Measurements from ENCODE around the gene TTLL5. TPM values are rescaled to one million over a fixed set of nuclear protein-coding genes. Genes with fewer than 3 reads are reported as not detected.

Gene TTLL5
- total and polyA plus RNA-seq, 9 of the 15 experiments (the other 6 are each of a cell fraction or from before 2014, with no cell fraction given), result 4.1 to 18.9 (median 12.6) TPM

GRCh38 chr14:75811872-75812499, 150.9 kb downstream of the TTLL5 start:
- H3K36me3 ChIP-seq (ENCODE audit: control insufficient read depth, insufficient read depth, low read length), result no peaks in the 10 kb centered on the region
- H3K9ac ChIP-seq (ENCODE audit: insufficient read depth in 1 of 2, low read depth in 2 of 2, low read length in 2 of 2), result peak overlapping the region in 1 of 2 experiments; percentile 42; a peak in 1 of 4 replicates
- BruUV-seq (replicated peaks), result no TSS peak
- H3K4me3 ChIP-seq, result no peak overlapping the region
- POLR2A ChIA-PET, result interaction anchor here (0.7 to 1.4 kb wide), 3 partner anchors 9 to 122 kb away, joined by 3 to 5 read pairs (median 3); no protein-coding TSS in a partner anchor
- no peak for DNase-seq (ENCODE audit: extremely low read depth in 1 of 4, low spot score in 3 of 4)
- in situ Hi-C loops (cut with MboI) (no loop called here), intact Hi-C loops (cut with micrococcal nuclease) (no loop called here)
- no peak overlapping the region for H2AFZ ChIP-seq (ENCODE audit: low read depth, low read length)
- H3K27ac ChIP-seq (ENCODE audit: extremely low read depth, low read depth, low read length), result no peak overlapping the region
- H3K9me3 ChIP-seq (replicated peaks; ENCODE audit: control insufficient read depth, insufficient read depth, low read depth, low read length), result no peaks in the 10 kb centered on the region
- no peaks in the 10 kb centered on the region for H3K27me3 ChIP-seq (ENCODE audit: control insufficient read depth in 2 of 2, insufficient read depth in 2 of 2, low read length in 2 of 2)
- H3K4me1 ChIP-seq (replicated peaks in 1 of 2; ENCODE audit: control insufficient read depth in 2 of 2, insufficient read depth in 2 of 2, low read length in 2 of 2), result peaks cover 4 to 6% of the 10 kb centered on the region in 2 experiments; a peak in 2 of 5 replicates
- ATAC-seq, result no peak
- H4K20me1 ChIP-seq (replicated peaks; ENCODE audit: control insufficient read depth, insufficient read depth, low read length), result no peaks in the 10 kb centered on the region
- CTCF ChIA-PET (ENCODE audit: low intra/inter-chr PET ratio), result no interaction called here
- 59% methylated on average over 7 of the region's 7 CpGs for WGBS (ENCODE audit: insufficient coverage, low coverage, missing lambda C conversion rate)
- FAIRE-seq, result no peak
- H3K9me1 ChIP-seq (ENCODE audit: control insufficient read depth, insufficient read depth, low read length), result no peaks in the 10 kb centered on the region
- H3K79me2 ChIP-seq (ENCODE audit: control insufficient read depth, insufficient read depth, low read length), result no peaks in the 10 kb centered on the region
- TF ChIP-seq SNIP1 (IDR thresholded peaks at IDR 0.05; ENCODE audit: low read depth) (no peak), TRIM28 (IDR thresholded peaks at IDR 0.05) (no peak), BRD9 (IDR thresholded peaks at IDR 0.05; ENCODE audit: low read depth, partially characterized antibody) (no peak)
- no peak overlapping the region for H3K4me2 ChIP-seq (ENCODE audit: insufficient read depth, low read length)

- Histone ChIP-seq H3K9ac (ENCODE audit: insufficient read depth in 1 of 2, low read depth in 2 of 2, low read length in 2 of 2) (no peak overlapping the region), H3K4me3 (no peak overlapping the region), H3K9me1 (ENCODE audit: control insufficient read depth, insufficient read depth, low read length) (no peaks in the 10 kb centered on the region), H3K9me3 (replicated peaks; ENCODE audit: control insufficient read depth, insufficient read depth, low read depth, low read length) (no peaks in the 10 kb centered on the region), H3K4me2 (ENCODE audit: insufficient read depth, low read length) (no peak overlapping the region), H3K4me1 (replicated peaks in 1 of 2; ENCODE audit: control insufficient read depth in 2 of 2, insufficient read depth in 2 of 2, low read length in 2 of 2) (peaks cover 4 to 6% of the 10 kb centered on the region in 2 experiments; a peak in 2 of 5 replicates), H3K27me3 (ENCODE audit: control insufficient read depth in 2 of 2, insufficient read depth in 2 of 2, low read length in 2 of 2) (no peaks in the 10 kb centered on the region), H4K20me1 (replicated peaks; ENCODE audit: control insufficient read depth, insufficient read depth, low read length) (no peaks in the 10 kb centered on the region), H2AFZ (ENCODE audit: low read depth, low read length) (no peak overlapping the region), H3K36me3 (ENCODE audit: control insufficient read depth, insufficient read depth, low read length) (no peaks in the 10 kb centered on the region), H3K27ac (ENCODE audit: extremely low read depth, low read depth, low read length) (no peak overlapping the region), H3K79me2 (ENCODE audit: control insufficient read depth, insufficient read depth, low read length) (no peaks in the 10 kb centered on the region)
- WGBS (ENCODE audit: insufficient coverage, low coverage, missing lambda C conversion rate), result 67% methylated on average over 2 of the region's 4 CpGs
- FAIRE-seq, result no peak
- no TSS peak for BruUV-seq (replicated peaks)
- ChIA-PET POLR2A (no interaction called here), CTCF (ENCODE audit: low intra/inter-chr PET ratio) (no interaction called here)
- no peak for ATAC-seq
- intact Hi-C loops (cut with micrococcal nuclease), result no loop called here
- in situ Hi-C loops (cut with MboI), result no loop called here
- DNase-seq (ENCODE audit: extremely low read depth in 1 of 4, low spot score in 3 of 4), result no peak
- TF ChIP-seq KLF13 (tag; IDR thresholded peaks at IDR 0.05; ENCODE audit: borderline replicate concordance, low read depth) (no peak), RBFOX2 (IDR thresholded peaks at IDR 0.05; ENCODE audit: low read depth, low read length) (no peak), POLR3A (IDR thresholded peaks at IDR 0.05; ENCODE audit: borderline replicate concordance, extremely low read depth, insufficient read depth, insufficient read length) (no peak), ZNF431 (CRISPR knock-in tag; IDR thresholded peaks at IDR 0.05) (no peak), ZNF282 (CRISPR knock-in tag; IDR thresholded peaks at IDR 0.05) (no peak), CBX8 (IDR thresholded peaks at IDR 0.05; ENCODE audit: borderline replicate concordance, extremely low read depth, low read depth, low read length, poor library complexity, severe bottlenecking) (no peak), SAFB (IDR thresholded peaks at IDR 0.05; ENCODE audit: borderline replicate concordance, low read depth, low read length) (no peak), CCNT2 (IDR thresholded peaks at IDR 0.05; ENCODE audit: borderline replicate concordance, extremely low read depth, insufficient read length, low read depth, low read length) (no peak), CHAMP1 (IDR thresholded peaks at IDR 0.05) (no peak)
- TF ChIP-seq, protein P1, sequence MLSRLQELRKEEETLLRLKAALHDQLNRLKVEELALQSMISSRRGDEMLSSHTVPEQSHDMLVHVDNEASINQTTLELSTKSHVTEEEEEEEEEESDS (CRISPR knock-in tag; IDR thresholded peaks at IDR 0.05), result no peak
Measured at GRCh38 chr14:75812622-75813021, 151.6 kb downstream of the TTLL5 start.
